ENCODE results near the gene KLB. TPM values are rescaled to one million over a fixed set of nuclear protein-coding genes. Genes with fewer than 3 reads are reported as not detected.
"Not testable (repeated sequence)": the region's sequence is repeated elsewhere in the genome, so short reads cannot be mapped to it uniquely, and the experiment has no call there.

The KLB gene
- polyA plus RNA-seq, 3 donors: 0.16 to 0.27 (median 0.18) TPM

DNA sequence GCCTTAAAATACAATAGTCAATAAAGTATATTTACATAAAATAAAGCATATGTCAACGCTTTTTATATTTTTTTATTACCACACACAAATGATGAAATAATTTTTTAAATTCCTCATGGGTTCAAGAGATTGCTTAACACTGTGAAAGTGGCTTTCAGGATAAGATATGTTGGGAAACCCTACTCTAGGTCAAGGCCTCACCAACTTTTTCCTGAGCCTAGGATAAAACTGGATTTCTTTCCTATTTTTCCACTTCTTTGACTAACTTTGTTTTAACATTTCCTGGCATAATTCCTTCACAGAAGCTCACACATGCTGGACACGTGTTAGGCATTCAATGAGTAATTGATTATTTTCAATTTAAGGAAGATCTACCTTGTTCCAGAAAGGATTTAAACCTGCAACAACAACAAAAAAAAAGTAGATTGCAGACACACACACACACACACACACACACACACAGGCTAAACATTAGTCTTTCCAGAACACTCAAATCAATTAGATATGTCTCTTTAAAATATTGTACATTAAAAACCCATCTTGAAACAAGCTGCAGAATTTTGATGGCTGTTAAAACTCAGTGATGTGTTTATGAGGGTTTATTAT, 9.1 kb downstream of the KLB start:
- DNase-seq: no peak

- no peak for DNase-seq
Measured at GRCh38 chr4:39422247-39422646, 15.5 kb downstream of the KLB start.

GRCh38 chr4:39425297-39425696, 18.6 kb downstream of the KLB start:
- not testable (repeated sequence) for DNase-seq

DNA sequence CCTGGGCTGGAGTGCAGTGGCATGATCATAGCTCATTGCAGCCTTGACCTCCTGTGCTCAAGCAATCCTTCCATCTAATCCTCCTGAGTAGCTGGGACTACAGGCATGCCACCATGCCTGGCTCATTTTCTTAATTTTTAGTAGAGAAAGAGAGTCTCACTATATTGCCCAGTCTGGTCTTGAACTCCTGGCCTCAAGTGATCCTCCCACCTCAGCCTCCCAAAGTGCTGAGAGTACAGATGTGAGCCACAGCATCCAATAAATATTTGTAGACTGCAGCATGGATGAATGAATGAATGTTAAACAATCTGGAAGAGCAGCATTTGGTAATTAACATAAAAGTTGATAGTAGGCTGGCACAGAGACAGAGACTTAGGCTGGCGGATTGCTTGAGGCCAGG, 20.0 kb downstream of the KLB start:
- DNase-seq: no peak

DNA sequence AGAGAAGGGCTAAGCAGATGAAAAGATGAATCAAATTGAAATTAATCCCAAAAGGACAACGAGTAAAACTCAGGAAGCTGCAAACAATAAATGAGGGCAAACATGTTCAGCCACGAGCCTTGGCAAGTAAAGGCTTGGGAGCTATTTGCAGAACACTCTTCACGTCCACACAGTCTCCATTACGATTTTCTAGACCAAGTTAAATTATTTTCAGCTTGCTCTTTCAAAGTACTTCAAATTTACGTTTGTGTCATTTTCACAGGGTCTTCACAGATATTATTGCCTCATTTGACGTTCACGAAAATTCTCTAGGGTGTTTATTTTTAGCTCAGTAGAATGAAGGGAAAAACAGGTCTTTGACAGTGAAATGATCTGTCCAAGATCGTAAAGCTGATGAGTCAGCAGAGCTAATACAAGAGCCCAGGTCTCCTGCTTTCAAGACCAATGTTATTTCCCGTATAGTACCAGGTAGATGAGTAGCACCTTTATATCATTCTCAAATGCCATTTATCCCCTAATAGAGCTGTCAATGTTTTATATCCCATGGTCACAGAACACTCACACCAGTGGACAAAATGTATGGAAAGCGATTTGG, 20.9 kb downstream of the KLB start:
- no peak for DNase-seq

DNA sequence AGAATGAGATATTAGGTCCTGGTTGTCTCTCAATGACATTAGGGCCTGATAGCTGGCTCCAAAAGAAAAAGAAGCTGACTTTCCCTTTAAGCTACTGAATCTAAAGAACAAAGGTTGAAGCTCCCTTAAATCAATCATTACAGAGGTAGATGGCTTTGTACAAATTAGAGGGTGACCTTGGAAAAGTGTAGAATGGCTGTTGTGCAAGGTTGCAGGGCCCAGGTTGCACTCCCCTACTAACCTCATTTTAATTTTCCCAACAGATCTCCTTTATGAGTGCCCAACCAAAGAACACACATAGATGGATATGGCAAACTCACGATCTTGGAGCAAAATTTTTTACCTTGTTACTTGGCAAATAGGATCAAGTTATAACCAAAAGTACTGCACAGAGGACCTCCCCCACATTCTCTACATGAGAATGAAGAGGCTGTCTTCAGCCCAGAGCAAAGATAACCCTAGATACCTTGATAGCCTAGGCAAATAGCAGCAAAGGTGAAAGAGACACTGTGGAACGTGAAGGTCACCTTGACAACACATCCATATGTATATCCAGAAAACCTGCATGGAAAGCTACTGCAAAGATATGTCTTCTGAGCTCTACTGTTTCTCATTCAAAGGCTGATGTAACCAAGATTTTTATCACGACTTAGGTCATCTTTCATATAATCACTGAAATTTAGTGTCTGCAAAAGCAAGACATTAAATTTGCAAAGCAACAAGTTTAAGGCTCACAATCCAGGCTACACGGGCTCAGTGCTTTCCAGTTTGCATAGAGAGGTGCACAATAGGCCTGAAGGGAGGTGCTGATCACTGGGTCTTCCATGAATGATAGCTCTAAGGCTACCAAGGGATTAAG, 23.0 kb downstream of the KLB start:
- DNase-seq: no peak

GRCh38 chr4:39433878-39434492, 27.3 kb downstream of the KLB start:
- no peak for DNase-seq

DNA sequence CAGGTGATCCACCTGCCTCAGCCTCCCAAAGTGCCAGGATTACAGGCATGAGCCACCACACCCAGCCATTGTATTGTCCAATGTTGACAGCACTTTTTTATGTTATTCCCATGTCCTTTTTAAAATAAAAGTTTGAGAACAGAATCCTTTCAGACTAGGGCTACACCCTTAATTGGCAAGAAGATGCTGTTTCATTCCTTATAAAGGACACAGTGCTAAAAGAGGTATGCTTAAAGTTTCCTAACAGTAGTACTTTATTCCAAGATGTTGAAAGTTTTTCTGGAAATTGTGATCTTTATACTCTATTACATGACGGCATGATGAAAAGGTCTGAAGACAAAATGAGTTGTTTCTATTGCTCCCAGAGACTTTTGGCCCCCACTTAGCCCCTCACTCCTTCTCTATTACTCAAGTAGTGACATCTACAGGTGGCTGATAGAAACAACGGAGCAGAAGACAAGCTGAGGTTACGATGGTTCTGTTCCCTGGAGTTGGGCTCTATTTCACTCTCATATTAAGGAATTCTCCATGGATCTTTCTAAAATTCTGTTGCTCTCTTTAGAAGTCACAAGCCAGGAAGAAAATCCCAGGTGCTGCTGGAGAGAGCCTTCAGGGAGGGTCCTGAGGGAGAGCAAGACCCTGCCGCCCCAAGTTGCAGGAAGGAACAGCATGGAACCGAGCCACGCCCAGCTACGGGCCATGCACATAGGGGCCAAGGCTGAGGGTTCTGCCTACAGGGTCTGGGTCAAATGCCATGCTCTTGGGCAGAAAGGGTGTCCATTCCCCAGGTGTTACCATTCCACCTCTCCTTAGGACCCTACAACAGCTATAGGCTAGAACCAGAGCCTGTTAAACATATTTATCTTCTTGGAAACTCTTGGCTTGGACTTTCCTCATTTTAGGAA, 29.2 kb downstream of the KLB start:
- no peak for DNase-seq

DNA sequence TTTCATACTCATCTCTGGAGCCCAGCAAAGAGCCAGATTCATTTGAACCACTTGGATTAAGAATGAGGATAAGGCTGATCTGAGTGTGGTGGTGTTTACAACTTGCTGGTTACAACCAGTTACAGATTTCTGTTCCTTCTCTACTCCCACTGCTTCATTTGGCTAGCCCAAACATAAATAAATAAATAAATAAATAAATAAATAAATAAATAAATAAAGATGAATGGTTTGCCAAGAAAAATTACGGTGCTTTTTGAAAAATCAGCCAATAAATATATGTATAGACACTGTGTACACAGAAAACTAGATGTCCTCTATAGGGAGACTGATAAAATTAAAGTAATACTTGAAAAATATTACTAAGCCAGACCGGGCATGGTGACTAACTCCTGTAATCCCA, 34.9 kb downstream of the KLB start:
- no peak for DNase-seq

- DNase-seq: no peak
Measured at GRCh38 chr4:39442998-39443397, 36.3 kb downstream of the KLB start.

DNA sequence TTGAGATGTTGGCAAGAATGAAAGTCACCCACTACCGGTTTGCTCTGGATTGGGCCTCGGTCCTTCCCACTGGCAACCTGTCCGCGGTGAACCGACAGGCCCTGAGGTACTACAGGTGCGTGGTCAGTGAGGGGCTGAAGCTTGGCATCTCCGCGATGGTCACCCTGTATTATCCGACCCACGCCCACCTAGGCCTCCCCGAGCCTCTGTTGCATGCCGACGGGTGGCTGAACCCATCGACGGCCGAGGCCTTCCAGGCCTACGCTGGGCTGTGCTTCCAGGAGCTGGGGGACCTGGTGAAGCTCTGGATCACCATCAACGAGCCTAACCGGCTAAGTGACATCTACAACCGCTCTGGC, 39.7 kb downstream of the KLB start:
- DNase-seq: no peak

DNA sequence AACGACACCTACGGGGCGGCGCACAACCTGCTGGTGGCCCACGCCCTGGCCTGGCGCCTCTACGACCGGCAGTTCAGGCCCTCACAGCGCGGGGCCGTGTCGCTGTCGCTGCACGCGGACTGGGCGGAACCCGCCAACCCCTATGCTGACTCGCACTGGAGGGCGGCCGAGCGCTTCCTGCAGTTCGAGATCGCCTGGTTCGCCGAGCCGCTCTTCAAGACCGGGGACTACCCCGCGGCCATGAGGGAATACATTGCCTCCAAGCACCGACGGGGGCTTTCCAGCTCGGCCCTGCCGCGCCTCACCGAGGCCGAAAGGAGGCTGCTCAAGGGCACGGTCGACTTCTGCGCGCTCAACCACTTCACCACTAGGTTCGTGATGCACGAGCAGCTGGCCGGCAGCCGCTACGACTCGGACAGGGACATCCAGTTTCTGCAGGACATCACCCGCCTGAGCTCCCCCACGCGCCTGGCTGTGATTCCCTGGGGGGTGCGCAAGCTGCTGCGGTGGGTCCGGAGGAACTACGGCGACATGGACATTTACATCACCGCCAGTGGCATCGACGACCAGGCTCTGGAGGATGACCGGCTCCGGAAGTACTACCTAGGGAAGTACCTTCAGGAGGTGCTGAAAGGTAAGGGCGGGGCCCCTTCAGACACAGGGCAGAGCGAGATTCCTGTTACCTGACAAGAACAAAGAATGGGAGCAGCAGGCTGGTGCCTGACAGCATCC, 40.3 kb downstream of the KLB start:
- DNase-seq: peak; percentile 66

DNA sequence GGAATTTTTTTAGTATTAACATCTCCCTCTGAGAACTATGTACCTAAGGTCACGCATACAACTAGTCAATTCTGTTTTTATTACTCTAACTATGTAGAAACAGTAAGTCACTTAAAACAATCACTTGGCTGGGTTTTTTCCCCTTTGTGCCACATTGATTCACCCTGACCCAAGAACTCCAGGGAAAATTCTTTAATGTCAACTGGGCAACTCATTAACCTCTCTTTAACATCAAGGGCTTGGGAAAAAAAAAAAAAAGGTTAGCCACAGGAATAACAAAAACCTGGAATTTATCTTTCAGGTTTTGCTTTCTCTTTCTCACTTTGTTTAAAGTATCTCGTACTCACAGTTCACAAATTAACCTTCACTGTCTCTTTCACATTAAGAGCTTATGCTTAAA, 43.9 kb downstream of the KLB start:
- no peak for DNase-seq

GRCh38 chr4:39451423-39452023, 44.8 kb downstream of the KLB start:
- no peak for DNase-seq

DNA sequence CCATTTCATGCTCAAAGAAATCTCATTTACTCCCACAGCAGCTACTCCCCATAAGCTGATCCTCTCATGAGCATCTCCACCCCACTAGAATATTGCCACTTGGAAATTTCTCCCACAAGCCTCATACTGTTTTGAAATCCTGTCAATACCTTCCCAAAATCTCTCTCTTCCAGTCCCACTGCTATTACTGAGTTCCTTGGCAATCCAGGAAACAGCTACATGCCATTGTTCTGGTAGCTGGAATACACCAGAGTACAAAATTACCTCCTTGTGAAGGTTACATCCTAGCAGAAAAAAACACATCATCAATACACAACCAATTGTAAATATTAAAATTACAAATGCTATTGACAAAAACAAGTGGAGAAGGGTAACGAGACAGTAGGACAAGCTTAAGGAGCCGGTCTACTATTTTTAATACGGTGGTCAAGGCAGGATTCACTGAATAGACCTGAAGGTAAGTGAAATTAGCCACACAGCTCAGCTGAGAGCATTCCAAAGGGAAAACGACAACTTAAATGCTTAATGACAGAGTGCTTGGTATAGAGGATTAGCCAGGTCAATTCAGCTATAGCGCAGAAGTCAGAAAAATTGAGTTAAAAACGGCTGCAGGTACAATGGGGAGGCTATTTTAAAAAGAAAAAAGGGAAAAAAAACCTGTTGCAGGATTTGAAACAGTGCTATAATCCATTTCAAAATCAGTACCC, 45.6 kb downstream of the KLB start:
- DNase-seq: no peak

DNA sequence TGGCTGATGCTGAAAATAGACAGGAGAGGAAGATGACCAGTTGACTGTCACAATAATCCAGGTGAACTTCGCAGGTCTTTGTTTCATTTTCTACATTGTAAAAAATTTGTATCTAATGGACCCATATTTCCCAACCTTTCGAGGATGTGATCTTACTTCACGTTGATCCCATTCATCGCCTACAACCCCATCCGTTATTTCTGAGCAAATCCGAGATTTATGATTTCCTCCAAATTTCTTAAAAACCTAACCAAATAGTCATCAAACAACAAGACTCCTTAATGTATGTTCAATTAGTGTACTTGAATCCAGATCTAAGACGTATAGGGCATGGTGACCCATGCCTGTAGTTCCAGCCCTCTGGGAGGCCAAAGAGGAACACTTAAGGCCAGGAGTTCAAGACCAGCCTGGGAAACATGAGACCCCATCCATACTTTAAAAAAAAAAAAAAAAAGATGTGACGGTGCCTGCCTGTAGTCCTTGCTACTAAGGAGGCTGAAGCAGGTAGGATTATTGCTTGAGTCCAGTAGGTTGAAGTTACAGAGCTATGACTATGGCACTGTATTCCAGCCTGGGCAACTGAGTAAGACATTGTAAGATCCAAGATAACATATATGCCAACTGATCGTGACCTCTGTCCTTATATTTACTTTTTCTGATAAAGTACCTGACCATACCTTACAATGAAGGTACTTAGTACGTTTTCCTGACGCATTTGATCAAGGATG, 46.3 kb downstream of the KLB start:
- no peak for DNase-seq

DNA sequence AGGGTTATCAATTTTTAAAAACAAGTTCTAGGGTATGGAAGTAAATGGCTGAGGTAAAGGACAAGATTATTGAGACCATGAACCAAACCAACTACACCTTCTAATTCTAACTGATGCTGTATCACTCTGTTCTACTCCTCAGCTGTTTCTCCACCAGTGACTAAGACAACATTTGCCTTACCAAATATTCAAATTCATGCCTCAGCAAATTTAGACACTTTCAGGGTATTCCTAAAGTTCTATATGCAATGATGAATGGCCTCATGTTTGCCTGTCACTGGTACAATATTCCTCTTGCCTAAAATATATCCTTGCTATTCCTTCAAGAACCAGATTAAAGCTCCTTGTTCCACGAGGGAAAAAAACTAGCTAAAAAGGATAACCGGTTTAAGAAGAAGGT, 47.0 kb downstream of the KLB start:
- DNase-seq: no peak

GRCh38 chr4:39455486-39455885, 48.8 kb downstream of the KLB start:
- no peak for DNase-seq
